ENCODE results near the gene CNTF.

The CNTF gene

DNA sequence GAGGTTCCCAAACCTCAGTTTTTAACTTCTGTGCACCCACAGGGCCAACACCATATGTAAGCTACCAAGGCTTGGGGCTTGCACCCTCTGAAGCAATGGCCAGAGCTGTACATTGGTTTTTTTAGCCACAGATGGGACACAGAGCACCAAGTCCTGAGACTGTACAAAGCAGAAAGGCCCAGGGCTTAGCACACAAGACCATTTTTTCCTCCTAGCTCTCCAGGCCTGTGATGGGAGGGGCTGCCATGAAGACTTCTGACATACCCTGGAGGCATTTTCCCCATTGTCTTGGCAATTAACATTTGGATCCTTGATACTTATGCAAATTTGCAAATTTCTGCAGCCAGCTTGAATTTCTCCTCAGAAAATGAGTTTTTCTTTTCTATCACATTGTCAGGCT lies 23.4 kb downstream of the CNTF start:
- DNase-seq, result no peak

DNA sequence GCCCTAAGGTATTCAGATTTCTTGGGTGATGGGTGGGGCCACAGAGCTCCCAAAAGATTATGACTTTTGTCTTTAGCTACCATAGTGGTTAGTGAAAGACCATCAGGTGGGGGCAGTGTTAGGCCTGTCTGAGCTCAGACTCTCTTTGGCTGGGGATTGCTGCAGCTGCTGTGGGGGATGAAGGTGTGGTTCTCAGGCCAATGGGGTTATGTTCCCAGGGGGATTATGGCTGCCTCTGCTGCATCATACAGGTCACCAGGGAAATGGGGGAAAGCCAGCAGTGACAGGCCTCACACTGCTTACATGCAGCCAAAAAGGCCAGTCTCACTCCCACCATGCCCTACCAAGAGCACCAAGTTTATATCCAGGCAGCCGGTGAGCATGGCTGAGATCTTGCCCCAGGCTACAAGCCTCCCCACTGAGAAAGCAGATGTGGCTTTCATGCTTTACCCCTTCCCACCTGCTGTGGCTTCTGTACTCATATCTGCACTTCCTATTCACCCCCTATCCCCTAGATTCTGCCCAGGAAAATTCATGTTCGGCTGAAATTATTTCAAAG lies 24.8 kb downstream of the CNTF start:
- DNase-seq, result no peak

GRCh38 chr11:58647866-58648265 lies 25.4 kb downstream of the CNTF start:
- DNase-seq, result no peak

DNA sequence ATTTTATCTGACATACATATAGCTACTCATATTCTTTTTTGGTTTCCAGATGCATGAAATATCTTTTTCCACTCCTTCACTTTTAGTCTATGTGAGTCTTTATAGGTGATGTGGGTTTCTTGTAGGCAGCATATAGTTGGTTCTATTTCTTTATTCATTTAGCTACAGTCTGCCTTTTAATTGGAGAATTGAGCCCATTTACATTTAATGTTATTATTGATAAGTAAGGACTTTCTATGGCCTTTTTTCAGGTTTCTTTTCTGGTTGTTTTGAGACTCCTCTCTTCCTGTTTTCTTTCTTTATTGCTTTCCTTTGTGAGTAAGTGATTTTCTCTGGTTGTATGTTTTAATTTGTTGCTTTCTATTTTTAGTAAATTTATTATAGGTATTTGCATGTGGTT lies 27.2 kb downstream of the CNTF start:
- no peak for DNase-seq

DNA sequence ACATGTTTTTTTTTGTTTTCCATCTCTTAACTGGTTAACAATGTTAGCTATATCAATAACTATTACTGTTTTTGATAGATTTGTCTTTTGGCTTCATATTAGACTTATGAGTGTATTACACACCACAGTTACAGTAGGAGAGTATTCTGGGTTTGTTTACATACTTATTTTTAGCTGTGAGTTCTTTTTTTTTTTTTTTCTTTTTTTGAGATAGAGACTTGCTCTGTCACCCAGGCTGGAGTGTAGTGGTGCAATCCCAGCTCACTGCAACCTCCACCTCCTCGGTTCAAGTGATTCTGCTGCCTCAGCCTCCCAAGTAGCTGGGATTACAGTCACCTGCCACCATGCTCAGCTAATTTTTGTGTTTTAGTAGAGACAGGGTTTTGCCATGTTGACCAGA lies 28.0 kb downstream of the CNTF start:
- DNase-seq, result no peak

GRCh38 chr11:58652726-58653280 lies 30.3 kb downstream of the CNTF start:
- DNase-seq, result no peak

DNA sequence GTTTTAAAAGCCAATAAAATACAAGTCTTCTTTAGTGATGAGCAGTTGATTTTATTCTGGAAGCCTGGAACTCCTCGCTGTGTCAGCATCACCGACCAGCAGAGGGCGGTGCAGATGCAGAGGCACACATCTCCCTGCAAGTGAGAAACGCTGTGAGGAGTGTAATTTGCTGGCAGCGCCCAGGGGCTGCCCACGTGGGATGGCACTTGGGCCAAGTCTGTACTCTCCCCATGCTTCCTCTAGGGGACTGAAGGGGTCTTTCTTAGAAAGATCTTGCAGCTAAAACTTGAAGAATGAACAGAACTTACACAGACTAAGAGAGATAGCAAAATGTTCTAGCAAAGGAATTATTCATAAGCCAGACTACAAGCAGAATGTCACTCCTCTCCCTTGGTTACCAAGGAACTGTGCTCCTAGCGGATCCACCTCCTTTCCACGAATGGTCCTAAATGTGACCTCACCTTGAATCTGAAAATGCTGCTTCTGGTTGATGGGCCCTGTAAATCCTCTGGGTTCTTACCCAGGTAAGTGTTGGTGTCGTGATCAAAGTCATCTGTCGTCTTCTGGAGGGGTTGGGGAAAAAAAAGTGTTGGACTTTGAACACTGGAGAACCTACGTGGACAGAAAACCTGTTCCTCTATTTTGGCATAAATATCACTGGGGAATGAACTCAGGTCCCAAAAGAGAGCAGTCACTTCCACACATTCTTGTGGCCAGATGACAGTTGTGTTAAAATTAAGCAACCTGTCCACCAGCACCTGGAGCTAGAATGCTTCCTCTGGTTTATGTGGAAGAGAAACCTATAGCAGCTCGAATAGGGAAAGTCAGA lies 31.8 kb downstream of the CNTF start:
- DNase-seq, result peak; percentile 31 to 76 (median 59)

- DNase-seq, result no peak
Observed at GRCh38 chr11:58654908-58655296, 32.4 kb downstream of the CNTF start.

DNA sequence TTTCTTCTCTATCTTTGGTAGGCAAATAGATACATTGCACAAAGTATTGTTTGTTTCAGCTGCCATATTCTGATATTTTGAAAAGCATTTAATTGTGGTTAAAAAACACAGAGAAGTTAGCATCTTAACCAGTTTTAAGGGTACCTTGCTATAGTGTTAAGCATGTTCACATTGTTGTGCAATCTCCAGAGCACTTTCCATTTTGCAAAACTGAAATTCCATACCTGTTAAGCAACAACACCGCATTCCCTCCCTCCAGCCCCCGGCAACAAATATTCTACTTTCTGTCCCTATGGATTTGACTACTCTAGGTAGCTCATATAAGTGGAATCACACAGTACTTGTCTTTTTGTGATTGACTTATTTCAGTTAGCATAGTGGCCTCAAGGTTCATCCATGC lies 33.9 kb downstream of the CNTF start:
- no peak for DNase-seq

DNA sequence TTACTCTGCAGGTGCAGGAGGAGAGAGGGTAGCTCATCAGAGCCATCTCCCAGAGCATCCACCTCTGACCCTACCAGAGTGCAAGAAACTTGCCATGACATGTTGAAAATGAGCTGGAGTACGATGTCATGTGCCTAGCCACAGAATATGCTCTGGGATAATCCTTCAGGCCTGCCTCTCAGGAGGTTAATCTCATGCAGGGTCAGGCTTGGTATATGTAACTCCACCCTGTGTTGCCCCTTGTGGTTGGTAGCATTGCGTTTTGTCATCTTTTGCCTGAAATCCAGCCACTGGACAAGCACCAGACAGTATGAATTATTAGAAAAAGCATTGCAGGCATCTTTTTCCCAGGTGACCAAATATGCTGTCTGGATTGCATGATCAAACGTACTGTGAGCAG lies 36.2 kb downstream of the CNTF start:
- DNase-seq, result no peak

DNA sequence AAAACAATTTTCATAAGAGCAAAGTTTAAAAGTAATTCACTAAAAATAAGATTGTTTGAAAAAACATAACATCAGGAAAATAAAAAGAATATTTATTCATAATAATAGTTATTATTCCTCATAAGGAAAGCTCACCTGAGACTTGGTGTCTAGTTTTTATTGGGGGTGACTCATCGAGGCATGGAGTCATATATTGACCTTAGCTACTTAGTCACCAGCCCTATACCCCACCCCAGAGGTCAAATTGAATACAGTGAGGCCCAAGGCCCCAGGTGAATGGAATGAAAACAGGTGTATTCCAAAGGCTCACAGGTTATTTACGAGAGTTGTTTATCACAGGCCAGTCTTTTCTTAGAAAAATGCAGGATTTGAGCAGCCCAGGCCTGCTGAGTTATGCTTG lies 36.9 kb downstream of the CNTF start:
- no peak for DNase-seq

- DNase-seq, result no peak
Observed at GRCh38 chr11:58659910-58660570, 37.6 kb downstream of the CNTF start.

- no peak for DNase-seq
Observed at GRCh38 chr11:58671983-58672633, 49.6 kb downstream of the CNTF start.

- DNase-seq, result no peak
Observed at GRCh38 chr11:58674609-58675008, 52.1 kb downstream of the CNTF start.

All from T-helper 2 cell (primary cell).